Stomach smooth muscle (tissue), 2 donors: ENCODE data around the gene ZSCAN29.

ENCODE experiments used
- H3K27ac ChIP-seq: one replicate; pipeline ENCODE4 v1.7.0; 2013; ENCODE audit warnings: mild to moderate bottlenecking, low read length, inconsistent platforms
- H3K27me3 ChIP-seq, 2 donors: one replicate each; pipeline ENCODE4 v1.7.0; 2013; ENCODE audit warnings: low read length in 2 of 2; ENCODE audit not compliant: insufficient read depth in 2 of 2, control insufficient read depth in 1 of 2
- H3K36me3 ChIP-seq, 2 donors: one replicate each; pipeline ENCODE4 v1.7.0; 2013; ENCODE audit warnings: low read length in 2 of 2; ENCODE audit not compliant: control insufficient read depth in 2 of 2, insufficient read depth in 2 of 2
- H3K4me1 ChIP-seq: one replicate; pipeline ENCODE4 v1.7.0; 2013; ENCODE audit warnings: low read length; ENCODE audit not compliant: control insufficient read depth, insufficient read depth
- H3K4me3 ChIP-seq, 2 donors: one replicate each; pipeline ENCODE4 v1.7.0; 2013; ENCODE audit warnings: low read length in 2 of 2
- H3K9ac ChIP-seq, 2 donors: one replicate each; pipeline ENCODE4 v1.7.0; 2013; ENCODE audit warnings: low read length in 2 of 2, mild to moderate bottlenecking in 1 of 2
- H3K9me3 ChIP-seq, 2 donors: one replicate each; pipeline ENCODE4 v1.7.0; 2013; ENCODE audit warnings: low read length in 2 of 2; ENCODE audit not compliant: control insufficient read depth in 2 of 2
- donor health status: healthy.
- donor health status: Pancreatic carcinoma.

The ZSCAN29 gene

DNA sequence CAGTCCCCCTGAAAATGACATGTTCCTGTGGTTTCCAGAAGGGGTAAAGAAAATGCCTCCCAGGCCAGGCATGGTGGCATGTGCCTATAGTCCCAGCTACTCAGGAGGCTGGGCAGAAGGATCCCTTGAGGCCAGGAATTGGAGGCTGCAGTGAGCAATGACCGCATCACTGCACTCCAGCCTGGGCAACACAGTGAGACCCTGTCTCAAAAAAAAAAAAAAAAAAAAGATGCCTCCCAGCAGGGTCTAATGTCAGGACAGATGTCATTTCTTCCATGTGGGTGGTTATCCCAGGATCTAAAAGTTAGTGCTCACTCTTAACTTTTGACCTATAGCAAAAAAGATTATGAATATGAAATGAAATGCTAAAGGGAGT lies 53.9 kb downstream of the ZSCAN29 start:
- H3K9me3 ChIP-seq: no peaks in the 10 kb centered on the region
- H3K36me3 ChIP-seq: no peaks in the 10 kb centered on the region
- no peak overlapping the region for H3K9ac ChIP-seq
- no peak overlapping the region for H3K4me3 ChIP-seq
- no peaks in the 10 kb centered on the region for H3K27me3 ChIP-seq
- no peak overlapping the region for H3K27ac ChIP-seq
- peaks cover 2% of the 10 kb centered on the region for H3K4me1 ChIP-seq

- no peak overlapping the region for H3K27ac ChIP-seq
- peaks cover 2% of the 10 kb centered on the region for H3K4me1 ChIP-seq
- H3K9me3 ChIP-seq: no peaks in the 10 kb centered on the region
- no peak overlapping the region for H3K9ac ChIP-seq
- H3K36me3 ChIP-seq: no peaks in the 10 kb centered on the region
- peaks cover 0 to 4% of the 10 kb centered on the region in 2 donors for H3K27me3 ChIP-seq
- H3K4me3 ChIP-seq: no peak overlapping the region
These were observed 54.5 kb downstream of the ZSCAN29 start for GRCh38 chr15:43316016-43316970.

GRCh38 chr15:43314171-43314570 lies 56.7 kb downstream of the ZSCAN29 start:
- H3K9me3 ChIP-seq: no peaks in the 10 kb centered on the region
- H3K27ac ChIP-seq: no peak overlapping the region
- H3K4me1 ChIP-seq: peaks cover 2% of the 10 kb centered on the region
- no peaks in the 10 kb centered on the region for H3K36me3 ChIP-seq
- no peak overlapping the region for H3K9ac ChIP-seq
- H3K27me3 ChIP-seq: peaks cover 0 to 14% of the 10 kb centered on the region in 2 donors
- no peak overlapping the region for H3K4me3 ChIP-seq

DNA sequence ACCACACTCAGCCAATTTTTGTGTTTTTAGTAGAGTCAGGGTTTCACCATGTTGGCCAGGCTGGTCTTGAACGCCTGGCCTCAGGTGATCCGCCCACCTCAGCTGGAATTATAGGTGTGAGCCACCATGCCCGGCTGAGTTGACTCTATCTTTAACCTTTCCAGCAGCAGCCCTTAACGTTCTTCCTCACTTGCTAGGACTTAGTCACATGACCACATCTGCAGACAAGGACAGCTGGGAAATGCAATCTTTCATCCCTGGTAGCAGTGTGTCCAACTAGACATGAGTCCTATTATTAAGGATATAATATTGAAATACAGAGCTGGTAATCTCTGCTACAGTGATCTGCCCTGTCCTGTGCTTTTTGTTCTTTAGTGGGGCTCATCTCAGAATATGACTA lies 58.5 kb downstream of the ZSCAN29 start:
- Histone ChIP-seq H3K9ac (no peak overlapping the region), H3K27ac (no peak overlapping the region), H3K27me3 (peaks cover 4 to 19% of the 10 kb centered on the region in 2 donors), H3K4me3 (no peak overlapping the region), H3K9me3 (no peaks in the 10 kb centered on the region), H3K4me1 (peaks cover 2% of the 10 kb centered on the region), H3K36me3 (no peaks in the 10 kb centered on the region)
